Fibroblast of gingiva (primary cell): ENCODE measurements around the gene PSG6.
"Not testable (repeated sequence)": the region's sequence is repeated elsewhere in the genome, so short reads cannot be mapped to it uniquely, and the experiment has no call there.

Source experiments
- DNase-seq: peaks from one replicate; pipeline ENCODE4 v3.0.0-alpha.2; 2011; ENCODE audit warnings: low read depth

PSG6 gene

DNA sequence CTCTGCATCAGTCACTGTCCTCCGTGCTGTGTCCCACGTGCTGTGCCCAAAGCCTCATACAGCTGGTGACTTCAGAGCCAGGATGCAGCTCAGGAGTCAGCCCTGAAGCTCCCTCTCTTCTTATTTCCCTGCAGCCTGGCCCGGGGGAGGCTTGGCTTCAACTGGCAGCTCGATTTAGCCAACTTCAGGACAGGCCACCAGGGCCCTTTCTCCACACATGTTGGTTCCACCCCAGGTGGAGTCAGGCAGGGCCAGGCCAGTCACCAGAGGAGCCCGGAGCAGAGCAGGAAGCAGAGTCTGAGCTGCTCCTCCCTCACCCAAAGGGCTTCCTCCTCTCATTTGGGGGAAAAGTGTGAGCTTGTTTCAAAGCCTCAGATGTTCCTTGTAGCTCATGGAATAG is 11.5 kb downstream of the PSG6 start:
- not testable (repeated sequence) for DNase-seq

DNA sequence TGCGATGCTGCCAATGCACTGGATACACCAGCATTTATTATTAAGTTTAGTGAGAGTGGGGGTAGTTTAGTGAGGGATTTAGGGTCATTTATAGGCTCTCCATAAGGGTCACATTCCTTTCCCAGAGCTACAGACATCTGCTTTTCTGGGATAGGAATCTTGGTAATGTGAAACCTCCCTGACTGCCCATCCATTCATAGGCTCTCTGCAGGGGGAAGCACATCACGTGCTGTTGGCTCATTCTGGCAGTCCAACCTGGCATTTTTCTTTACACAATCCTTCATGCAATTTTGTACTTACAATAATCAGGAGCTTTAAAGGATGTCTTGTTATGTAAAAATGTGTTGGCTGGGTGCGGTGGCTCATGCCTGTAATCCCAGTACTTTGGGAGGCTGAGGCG is 17.1 kb downstream of the PSG6 start:
- peak; percentile 32 for DNase-seq

DNA sequence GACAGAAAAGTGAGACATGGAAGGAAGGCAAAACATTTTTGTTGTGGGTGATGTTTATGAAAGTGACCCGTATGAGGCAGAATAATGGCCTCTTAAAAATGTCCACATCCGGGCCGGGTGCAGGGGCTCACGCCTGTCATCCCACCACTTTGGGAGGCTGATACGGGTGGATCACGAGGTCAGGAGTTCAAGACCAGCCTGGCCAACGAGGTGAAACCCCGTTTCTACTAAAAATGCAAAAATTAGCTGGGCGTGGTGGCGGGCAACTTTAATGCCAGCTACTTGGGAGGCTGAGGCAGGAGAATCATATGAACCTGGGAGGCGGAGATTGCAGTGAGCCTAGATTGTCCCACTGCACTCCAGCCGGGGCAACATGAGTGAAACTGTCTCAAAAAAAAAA is 18.0 kb downstream of the PSG6 start:
- not testable (repeated sequence) for DNase-seq

DNA sequence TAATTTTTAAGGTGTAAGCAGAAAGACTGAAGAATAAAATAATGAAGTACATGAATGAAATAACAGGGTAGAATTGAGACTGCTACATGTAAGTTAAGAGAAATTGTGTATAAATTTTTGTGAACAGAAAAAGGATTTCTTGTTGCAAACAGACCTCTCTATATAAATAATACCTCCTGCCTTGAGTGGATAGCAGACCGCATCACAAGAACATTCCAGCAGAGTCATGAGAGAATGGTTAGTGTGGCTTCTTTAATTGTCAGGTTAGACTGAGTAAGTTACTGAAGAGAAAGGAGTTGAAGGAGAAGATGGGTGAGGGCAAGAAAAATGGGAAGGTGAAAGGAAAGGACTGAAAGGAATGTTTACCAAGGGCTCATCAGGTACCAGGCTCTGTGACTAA is 18.6 kb downstream of the PSG6 start:
- not testable (repeated sequence) for DNase-seq

DNA sequence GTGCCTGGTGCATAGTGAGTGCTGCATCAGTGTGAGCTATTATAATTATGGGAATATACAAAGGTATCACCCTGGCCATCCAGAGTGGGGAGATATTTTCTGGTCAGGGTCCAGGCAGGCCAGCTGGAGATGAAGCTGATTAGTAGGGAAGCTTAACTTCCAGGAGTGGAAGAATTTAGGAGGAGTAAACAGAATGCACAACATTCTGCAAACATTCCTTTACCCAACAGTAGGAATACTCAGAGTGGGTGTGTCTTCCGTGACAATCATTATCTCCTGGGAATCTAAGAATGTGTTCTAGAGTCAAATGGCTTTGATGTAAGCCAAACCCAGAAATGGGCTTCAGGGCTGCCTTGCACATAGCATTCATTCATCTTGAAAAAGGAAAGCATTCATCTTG is 19.0 kb downstream of the PSG6 start:
- DNase-seq, result peak; percentile 27

DNA sequence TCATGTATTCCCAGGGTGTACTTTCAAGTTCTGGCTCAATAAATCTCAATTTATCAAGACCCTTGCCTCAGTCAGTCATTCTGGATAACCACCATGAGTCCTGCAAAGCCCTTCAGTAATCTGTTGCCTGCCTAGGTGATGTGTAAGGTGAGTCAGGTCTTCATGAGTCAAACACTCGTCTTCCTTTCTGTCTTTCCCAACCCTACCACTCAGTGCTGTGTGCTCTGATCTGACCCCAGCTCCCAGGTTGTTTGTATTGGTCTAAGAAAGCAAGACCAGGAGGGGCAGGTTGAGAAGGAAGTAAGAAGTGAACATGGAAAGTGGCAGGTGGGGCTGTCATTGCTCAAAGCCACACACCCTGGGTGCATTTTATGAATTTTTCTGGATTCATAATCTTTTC is 20.0 kb downstream of the PSG6 start:
- not testable (repeated sequence) for DNase-seq

DNA sequence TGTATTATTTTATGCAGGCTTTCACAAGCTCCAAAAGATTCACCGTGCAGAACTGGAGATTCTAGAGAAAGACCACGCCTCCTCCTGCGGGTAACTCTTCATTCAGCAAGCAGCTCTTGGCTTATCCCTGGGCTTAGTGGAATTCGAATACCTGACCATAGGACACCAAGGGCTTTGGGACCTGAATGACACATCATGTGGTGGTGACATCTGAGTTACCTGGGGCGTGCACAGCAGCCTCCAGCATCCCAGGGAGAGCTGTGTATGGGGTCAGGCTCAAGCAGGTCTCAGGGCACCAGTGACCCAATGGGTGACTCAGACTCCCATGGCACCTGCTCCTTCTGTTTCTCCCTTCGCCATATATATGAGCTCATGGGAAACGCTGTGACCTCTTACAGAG is 27.2 kb downstream of the PSG6 start:
- not testable (repeated sequence) for DNase-seq

DNA sequence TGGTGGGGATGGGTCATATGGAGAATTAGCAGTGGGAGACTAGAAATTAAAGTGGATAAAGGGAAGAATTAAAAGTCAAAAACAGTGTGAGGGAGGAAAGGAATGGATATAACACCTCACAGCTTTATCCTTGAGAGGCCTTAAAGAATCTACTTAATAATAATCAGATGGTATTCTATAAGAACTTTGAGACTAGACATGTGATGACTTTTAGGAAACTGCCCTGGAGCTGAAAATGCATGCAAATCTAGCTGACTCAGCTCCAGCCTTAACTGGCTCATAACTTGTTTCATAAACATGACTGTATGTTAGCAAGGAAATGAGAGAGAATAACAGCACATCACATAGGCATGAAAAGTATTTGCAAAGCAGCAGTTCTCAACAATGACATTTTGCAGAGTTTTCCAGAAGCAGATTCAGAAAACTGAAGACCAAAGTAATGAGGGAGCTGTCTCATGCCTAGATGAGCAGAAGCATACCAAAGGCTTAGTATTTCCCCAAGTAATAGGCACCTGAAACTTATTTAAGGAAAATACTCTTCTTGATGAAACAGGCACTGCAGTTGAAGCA is 29.7 kb downstream of the PSG6 start:
- peak; percentile 15 for DNase-seq

DNA sequence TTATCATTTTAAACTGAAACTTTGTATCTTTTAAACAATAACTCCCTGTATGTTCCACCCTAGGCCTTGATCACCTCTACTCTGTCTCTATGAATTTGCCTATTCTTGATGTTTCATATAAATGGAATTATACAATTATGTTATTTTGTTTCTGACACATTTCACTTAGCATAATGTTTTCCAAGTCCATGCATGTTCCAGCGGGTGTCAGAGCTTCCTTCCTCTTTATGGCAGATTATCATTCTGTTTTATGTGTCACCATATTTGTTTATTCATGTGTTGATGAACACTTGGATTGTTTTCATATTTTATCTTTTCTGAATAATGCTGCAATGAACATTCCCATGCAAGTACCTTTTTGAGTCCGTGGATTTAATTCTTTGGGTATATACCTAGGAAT is 35.0 kb downstream of the PSG6 start:
- not testable (repeated sequence) for DNase-seq

DNA sequence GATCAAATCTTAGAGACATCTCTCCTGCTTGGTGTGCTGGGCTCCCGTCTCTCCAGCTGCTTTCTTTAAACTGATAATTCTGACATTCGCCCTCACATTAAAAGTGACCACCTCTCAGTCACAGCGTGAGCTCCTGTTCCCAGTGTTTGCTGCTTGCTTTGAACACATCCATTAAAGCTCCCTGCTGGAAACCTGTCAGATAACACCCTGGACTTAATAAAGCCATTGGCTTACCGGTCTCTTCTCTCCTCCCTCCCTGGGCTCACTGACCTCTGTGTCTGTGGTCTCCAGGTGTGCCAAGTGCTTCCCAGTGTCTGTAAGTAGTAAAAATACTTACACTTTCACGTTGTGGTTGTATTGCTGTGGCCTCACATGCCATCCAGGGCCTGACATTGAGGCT is 35.7 kb downstream of the PSG6 start:
- DNase-seq, result not testable (repeated sequence)

DNA sequence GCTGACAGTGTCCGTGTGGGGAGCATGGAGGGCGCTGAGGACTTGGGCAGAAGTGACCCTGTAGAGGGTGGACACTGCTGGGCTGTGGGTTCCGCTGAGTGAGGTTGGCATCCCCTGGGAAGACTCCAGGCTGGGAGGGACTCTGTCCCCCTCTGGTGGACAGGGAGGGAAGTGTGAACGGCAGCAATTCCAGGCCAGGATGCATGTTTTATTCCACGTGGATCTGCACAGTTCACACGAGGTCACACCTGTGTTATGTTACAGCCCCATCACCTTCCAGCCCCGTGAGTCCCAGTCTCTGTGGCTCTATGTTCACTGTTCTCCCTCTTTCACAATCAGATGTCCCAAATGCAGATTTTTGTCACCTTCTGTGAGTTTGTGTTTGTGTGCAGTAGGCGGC is 36.4 kb downstream of the PSG6 start:
- not testable (repeated sequence) for DNase-seq

DNA sequence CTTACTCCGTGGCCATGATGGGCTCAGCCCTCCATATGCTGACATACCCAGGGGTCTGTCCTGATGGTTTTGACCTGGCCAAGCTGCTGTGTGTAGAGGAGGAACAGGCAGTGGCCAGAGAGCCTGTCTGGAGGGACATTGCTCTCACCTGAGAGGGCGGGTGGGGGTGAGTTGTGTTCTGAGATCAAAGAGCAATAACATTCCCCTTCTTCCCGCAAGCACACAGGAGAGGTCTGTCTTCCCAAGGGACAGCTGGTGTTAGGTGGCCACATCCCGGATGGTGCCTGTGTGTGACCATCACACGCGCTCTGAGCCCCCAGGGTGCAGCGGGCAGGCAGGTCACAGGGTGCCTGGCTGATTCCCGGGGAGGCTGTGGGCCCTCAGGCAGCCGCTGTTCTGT is 37.1 kb downstream of the PSG6 start:
- not testable (repeated sequence) for DNase-seq

DNA sequence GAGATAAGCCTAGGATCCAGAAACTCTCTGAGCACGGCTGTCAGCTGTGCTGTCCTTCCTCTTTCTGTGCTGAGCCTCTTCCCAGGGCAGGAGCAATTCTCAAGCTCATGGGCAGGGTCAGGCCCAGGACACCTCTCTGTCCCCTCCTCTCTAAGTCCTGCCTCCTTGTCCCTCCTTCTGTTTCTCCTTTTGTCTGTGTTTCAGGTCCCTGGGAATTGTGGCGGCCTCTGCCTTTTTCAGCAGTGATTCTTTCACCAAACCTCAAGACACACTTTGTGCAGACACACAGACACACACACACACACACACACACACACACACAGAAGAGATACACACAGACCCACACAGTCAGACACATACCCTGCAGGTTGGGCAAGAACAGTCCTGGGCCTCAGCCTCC is 38.1 kb downstream of the PSG6 start, which contains the start of gene PSG1:
Gene PSG1 (minus strand): TSS at position 101 of the 400 bp plus-strand sequence. CDS start 132 bp downstream, outside the sequence.
- no peak for DNase-seq

DNA sequence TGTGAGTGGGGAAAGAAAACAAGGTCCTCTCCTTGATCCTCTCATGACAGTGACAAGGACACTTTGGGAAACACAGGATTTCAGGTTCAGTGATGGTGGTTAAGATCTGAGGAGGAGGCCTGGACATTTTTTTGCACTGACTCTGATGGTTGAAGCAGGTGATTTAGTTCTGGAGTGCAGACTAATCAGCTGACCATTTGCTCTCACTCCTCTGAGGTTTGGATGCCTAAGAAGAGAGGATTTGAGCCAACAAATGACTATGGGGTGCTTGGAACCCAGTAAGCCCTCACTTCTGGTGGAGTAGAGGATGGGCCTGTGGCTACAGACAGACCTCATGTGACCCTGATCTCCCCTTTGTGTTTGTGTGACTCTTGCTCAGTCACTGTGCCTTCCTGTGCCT is 41.1 kb downstream of the PSG6 start:
- DNase-seq, result not testable (repeated sequence)

DNA sequence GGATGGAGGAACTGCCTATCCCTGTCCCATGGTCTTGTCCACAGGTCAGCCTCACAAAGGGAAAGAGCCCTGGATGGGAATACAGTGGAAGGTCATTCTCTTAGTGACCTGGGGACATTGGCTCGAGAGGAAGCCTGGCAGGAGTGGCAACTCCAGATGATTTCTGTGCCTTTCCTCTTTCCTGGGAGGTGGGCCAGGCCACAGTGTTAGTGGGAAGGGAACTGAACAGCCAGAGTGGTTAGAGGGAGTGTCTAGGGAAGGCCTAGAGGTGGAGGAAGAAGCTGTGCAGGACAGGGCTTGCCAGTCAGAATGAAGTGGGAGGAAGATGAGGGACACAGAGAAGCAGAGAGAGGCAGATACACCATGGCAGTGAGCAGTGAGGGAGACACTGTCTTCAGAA is 41.8 kb downstream of the PSG6 start:
- not testable (repeated sequence) for DNase-seq

DNA sequence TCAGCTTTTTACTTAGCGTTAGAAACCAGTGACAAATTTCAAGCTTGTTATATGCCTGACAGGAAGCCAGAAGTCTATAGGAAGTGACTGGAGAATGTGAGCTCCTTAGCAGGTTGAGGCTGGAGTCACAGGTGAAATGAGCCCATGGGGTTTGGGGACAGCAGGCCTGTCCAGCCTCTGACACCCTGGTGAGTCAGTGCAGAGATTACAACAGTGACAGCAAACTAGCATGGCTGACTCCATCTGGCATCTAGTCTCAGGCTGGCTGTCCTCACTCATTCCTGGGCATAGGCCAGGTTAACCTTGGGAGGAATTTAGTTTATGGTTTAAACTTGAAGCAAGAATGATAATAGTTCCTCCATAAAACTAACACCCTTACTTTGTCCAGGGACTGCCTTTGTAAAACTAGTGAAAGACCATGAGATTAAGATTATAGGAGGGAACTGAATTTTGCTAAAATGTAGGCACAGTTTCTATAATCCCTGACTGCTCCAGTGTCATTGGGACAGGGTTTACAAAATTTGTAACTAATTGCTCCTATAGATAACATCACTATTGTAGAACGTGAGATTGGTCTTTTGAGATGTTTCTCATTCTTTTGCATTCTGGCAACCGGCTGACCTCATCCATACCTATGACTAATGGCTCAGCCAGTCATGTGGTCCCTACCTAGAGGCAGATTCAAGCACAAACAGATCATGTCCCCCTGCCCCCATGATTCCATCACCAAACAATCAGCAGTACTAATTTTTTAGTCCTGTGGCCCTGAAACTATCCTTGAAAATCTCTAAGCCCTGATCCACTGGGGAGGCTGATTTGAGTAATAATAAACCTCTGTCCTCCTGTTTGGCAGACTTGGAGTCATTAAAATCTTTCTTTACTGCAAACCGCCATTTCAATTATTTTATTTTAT is 42.5 kb downstream of the PSG6 start:
- peak; percentile 31 for DNase-seq

DNA sequence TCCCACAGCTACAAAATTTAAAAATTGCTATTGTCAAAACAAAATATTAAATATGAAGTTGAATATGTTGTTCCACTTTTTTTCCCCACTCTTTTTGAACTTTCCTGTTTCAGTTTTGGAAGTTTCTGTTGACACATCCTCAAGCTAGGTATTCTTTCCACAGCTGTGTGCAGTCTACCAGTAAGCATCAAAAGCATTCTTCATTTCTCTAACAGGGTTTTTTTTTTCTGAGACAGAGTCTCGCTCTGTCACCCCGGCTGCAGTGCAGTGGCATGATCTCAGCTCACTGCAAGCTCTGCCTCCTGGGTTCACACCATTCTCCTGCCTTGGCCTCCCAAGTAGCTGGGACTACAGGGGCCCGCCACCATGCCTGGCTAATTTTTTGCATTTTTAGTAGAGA is 43.6 kb downstream of the PSG6 start:
- DNase-seq, result not testable (repeated sequence)

DNA sequence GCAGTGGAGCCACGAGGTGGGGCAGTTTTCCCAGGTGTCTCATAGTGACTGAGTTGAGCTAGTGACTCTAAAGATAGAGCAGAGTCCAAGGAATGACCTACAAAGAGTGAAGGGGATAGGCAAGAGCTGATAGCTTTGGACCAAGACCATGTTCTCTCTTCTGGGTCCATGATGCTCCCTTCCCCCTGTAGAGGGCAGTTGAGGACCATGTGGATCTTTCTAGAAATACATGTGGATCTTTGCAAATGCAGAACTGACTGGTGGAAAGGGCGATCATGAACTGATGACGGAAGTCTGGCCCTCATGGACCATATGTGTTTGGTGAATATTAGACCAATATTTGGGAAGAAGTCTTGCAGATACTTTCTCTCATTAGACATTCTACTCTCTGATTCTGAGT is 45.1 kb downstream of the PSG6 start:
- no peak for DNase-seq

DNA sequence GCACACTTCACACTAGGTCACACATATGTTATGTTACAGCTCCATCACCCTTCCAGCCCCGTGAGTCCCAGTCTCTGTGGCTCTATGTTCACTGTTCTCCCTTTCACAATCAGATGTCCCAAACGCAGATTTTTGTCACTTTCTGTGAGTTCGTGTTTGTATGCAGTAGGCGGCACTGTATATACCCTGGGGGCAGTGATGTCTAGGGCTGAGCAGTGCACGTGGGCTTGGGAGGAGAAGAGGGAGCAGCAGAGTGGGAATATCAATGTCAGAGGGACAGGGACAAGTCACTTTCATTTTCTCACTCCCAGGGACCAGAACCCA is 60.2 kb downstream of the PSG6 start:
- no peak for DNase-seq

DNA sequence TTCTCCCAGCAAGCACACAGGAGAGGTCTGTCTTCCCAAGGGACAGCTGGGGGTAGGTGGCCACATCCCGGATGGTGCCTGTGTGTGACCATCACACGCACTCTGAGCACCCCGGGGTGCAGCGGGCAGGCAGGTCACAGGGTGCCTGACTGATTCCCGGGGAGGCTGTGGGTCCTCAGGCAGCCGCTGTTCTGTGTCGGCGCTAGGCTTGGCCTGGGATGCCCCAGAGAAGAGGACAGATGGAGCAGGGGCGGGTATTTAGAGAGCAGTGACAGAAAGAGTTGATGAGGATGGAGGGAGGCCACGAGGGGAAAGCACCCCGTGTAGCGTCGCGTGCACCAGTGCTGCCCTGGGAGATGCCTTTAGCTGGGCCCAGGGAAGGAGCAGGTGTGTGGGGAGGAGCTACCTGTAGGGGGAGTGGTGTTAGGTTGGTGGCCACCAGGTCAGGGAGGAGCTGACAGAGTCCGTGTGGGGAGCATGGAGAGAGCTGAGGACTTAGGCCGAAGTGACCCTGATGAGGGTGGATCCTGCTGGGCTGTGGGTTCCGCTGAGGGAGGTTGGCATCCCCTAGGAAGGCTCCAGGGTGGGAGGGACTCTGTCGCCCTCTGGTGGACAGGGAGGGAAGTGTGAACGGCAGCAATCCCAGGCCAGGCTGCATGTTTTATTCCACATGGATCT is 60.7 kb downstream of the PSG6 start:
- DNase-seq, result not testable (repeated sequence)

DNA sequence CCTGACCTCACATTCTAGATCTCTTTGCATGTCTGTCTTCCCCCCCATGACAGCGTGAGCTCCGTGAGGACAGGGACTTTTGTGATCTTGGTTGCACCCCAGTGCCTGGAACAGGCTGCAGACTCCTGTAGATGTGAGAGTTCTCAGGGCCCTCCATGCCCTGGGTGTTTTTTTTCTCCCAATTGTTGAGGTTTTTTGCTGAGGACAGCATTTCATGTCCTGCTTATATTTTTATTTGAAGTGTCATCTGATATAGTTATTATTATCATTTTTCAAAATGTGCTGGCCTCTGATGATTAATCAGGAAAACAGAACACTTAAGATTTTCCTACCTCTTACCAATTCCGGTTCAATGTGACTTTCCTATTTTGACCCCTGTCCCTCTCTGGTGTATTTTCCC is 62.9 kb downstream of the PSG6 start:
- not testable (repeated sequence) for DNase-seq

DNA sequence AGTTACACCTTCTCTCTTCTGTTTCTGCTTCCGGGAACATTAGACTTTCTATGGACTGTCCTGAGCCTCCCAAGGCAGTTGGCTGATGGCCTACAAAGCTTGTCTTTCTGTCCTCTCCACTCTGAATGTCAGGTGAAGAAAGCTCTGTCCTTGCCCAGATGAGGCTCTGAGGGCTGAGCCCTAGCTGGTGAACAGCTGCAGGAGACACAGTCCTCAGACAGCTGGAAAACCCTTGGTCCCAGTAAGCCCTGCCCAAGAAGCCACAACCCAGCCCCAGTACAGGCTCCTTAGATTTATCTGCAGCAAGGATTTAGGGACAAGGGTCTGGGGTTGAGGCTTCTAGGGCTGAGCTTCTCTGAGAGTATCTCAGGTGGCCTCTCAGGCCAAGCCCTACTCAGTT is 64.5 kb downstream of the PSG6 start:
- not testable (repeated sequence) for DNase-seq

DNA sequence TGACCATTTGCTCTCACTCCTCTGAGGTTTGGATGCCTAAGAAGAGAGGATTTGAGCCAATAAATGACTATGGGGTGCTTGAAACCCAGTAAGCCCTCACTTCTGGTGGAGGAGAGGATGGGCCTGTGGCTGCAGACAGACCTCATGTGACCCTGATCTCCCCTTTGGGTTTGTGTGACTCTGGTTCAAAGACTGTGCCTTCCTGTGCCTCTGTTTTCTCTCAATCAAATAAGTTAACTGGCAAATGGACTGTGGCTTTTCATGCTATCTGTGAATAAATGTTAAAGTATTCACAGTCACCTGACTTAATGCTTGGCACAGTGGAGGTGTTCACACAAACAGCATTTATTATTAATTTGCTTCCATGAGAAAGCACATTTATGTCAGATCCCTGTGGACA is 64.9 kb downstream of the PSG6 start:
- not testable (repeated sequence) for DNase-seq
